Urinary bladder (tissue), 4 donors: ENCODE results near the gene DHX36. TPM values are rescaled to one million over a fixed set of nuclear protein-coding genes. Genes with fewer than 3 reads are reported as not detected.

Experiments
- DNase-seq: peaks from one replicate; pipeline ENCODE4 v3.0.0-alpha.2; 2015; ENCODE audit errors: extremely low spot score
- H3K27ac ChIP-seq: one replicate; pipeline ENCODE4 v1.5.1; 2013; ENCODE audit warnings: low read depth, mild to moderate bottlenecking, moderate library complexity
- H3K36me3 ChIP-seq: one replicate; pipeline ENCODE4 v1.6.1; 2013; ENCODE audit warnings: mild to moderate bottlenecking, moderate library complexity; ENCODE audit not compliant: insufficient read depth
- H3K4me1 ChIP-seq: one replicate; pipeline ENCODE4 v1.6.1; 2013; ENCODE audit warnings: mild to moderate bottlenecking, moderate library complexity; ENCODE audit not compliant: insufficient read depth
- H3K4me3 ChIP-seq: one replicate; pipeline ENCODE4 v1.5.1; 2013; ENCODE audit warnings: low read depth, low read length
- WGBS: extraction: QIAGEN DNeasy Blood & Tissue Kit; methylation state at CpG from one replicate; pipeline ENCODE4 v1.1.7; 2013; 5-methylcytosine and 5-hydroxymethylcytosine counted together
- polyA plus RNA-seq: library from polyadenylated mRNA; stranded (reverse); fragments of 200-250 nt; gene quantifications from one replicate; pipeline ENCODE4 v1.2.3, GENCODE V29; 2013
- total RNA-seq: library from RNA; depleted of rRNA; stranded (reverse); fragments of >200 nt; gene quantifications from one replicate; pipeline ENCODE4 v1.2.3, GENCODE V29; 2014
- donor health status: healthy with polysubstance abuse.
- donor health status: healthy.

DHX36 gene
- total and polyA plus RNA-seq, 2 donors: 25.8 to 160 TPM

DNA sequence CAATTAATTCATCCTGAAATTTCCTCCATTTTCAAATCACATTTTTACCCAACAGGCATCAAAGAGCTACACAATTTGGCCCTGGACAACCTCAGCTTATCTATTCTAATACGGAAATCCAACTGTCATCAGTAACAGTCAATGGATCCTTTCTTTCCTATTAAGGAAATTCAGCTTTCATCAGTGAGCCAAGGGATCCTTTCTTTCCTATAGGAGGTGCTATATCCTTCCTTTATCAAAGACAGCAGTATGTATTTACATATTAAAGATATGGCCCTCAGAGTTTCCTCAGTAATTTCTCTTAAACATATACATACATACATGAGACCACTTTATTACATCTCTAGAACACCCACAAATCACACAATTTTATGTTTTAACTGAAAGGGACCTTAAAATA lies 10.1 kb downstream of the DHX36 start:
- H3K27ac ChIP-seq: no peak overlapping the region
- 95% methylated on average over 1 of the region's 1 CpG for WGBS
- no peak overlapping the region for H3K4me3 ChIP-seq
- no peaks in the 10 kb centered on the region for H3K4me1 ChIP-seq
- no peaks in the 10 kb centered on the region for H3K36me3 ChIP-seq
- no peak for DNase-seq

DNA sequence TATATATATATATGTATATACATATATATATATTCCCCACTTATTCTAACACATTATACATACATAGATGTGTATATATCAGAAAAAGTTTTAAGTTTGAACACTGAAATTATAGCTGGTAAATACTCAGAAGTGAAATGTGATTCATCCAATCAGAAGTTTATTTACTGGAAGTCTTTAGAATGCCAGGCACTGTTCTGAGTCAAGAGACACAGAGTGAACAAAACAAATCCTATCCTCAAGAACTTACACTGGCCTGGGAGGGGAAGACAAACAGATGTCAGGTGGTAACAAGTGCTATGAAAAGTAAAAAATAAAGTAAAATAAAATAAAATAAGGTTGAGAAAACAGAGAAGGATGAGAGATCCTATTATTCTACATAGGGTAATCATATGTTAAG lies 13.4 kb downstream of the DHX36 start:
- no peak overlapping the region for H3K4me3 ChIP-seq
- H3K36me3 ChIP-seq: no peaks in the 10 kb centered on the region
- no peaks in the 10 kb centered on the region for H3K4me1 ChIP-seq
- no peak for DNase-seq
- no peak overlapping the region for H3K27ac ChIP-seq

DNA sequence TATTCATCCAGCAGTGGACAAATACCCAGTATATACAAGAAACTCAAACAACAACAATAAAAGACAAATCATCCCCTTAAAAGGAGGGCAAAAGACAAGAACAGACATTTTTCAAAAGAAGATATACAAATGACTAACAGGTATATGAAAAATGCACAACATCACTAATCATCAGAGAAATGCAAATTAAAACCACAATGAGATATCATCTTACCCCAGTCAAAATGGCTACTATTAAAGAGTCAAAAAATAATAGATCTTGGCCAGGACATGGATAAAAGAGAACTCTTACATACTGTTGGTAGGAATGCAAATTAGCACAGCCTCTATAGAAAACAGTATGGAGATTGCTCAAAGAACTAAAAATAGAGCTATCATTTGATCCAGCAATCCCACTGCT lies 16.9 kb downstream of the DHX36 start:
- DNase-seq: no peak
- Histone ChIP-seq H3K4me1 (no peaks in the 10 kb centered on the region), H3K4me3 (no peak overlapping the region), H3K36me3 (peaks cover 10% of the 10 kb centered on the region), H3K27ac (no peak overlapping the region)

DNA sequence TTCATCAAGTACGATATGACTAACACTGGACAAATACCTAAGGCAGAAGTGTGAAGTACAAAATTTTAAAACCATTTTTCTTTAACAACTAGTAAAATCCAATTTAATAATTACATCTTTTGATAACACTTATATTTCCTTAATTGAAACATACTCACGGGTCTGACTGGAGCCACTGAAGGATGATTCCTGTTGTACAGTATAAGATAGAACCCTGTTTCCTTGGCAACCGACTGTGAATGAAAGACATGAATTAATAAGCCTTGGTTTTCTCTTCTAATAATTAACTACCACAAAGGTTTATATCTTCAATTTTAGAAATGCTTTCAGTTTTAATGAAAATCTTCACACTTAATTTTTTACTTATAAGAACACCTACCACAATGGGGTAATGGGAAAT lies 19.4 kb downstream of the DHX36 start:
- no peak overlapping the region for H3K27ac ChIP-seq
- H3K4me1 ChIP-seq: no peaks in the 10 kb centered on the region
- H3K36me3 ChIP-seq: peaks cover 13% of the 10 kb centered on the region
- H3K4me3 ChIP-seq: no peak overlapping the region
- 96% methylated on average over 3 of the region's 3 CpGs for WGBS
- no peak for DNase-seq

DNA sequence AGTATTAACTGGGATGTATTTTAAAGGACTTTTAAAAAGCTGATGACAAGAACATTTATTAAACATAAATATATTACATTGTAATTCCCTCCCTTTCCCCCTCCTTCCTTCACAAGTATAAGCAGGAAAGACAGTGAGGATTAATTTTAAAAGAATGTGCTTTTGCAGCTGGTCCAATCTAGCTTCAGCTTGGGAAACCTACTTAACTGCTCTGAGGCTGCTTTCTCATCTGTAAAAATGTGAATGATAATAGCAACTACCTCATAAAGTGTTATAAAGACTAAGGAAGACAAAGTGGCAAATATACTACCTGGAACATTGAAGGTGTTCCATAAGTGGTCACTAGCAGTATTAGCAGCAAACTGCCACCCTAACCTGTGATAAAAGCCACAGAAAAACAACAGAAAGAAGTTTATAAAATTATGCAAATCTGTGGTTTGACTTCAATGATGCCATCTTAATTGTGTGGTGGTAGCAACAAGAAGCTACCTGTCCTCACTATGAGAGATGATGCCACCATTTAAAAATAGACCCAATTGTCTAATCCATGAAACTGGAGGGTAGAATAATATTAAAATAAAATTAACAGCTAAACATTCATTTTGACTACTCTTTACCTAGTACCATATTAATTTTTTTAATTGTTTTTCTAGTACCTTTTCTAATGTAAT lies 20.0 kb downstream of the DHX36 start:
- H3K27ac ChIP-seq: no peak overlapping the region
- H3K4me1 ChIP-seq: no peaks in the 10 kb centered on the region
- H3K4me3 ChIP-seq: no peak overlapping the region
- H3K36me3 ChIP-seq: peaks cover 13% of the 10 kb centered on the region
- no peak for DNase-seq

DNA sequence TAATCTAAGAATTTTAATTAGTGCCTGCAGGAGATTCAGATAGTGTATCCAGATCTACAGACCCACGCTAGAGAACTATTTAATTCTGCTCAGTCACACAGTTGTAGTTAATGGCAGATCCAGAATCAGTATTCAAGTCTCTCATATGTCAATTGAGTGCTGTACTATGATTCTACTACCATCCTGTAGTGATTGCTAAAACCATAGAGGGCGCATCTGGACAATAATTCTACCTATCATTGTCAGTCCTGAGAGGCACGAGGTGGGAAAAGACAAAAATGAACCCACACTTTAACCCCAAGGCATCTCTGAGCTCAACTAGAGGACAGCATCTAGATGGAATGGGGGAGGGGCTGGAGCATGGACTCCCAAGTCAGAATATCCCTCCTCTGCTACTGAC lies 22.7 kb downstream of the DHX36 start:
- no peaks in the 10 kb centered on the region for H3K4me1 ChIP-seq
- H3K4me3 ChIP-seq: no peak overlapping the region
- 83% methylated on average over 3 of the region's 3 CpGs for WGBS
- no peak overlapping the region for H3K27ac ChIP-seq
- H3K36me3 ChIP-seq: peaks cover 13% of the 10 kb centered on the region
- DNase-seq: no peak

DNA sequence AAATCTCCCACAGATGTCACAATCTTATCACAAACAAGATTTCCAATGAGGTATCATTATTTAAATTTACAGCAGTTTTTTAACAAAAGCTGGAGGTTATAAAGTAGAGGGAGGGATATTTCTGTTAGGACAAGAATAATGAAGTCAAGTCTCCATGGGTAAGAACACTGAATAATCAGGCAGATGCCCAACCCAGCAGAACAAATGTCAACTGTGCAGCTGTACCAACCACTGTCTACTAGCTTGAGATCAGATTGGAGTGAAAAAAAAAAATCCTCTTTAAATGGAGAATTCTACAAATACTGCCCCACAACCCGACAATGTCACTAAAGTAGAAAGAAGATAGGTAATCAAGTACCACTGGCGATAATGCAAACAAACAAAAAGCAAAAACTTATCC lies 30.3 kb downstream of the DHX36 start:
- H3K4me1 ChIP-seq: no peaks in the 10 kb centered on the region
- no peak overlapping the region for H3K4me3 ChIP-seq
- H3K36me3 ChIP-seq: peaks cover 5% of the 10 kb centered on the region
- no peak for DNase-seq
- WGBS: 96% methylated on average over 2 of the region's 2 CpGs
- H3K27ac ChIP-seq: no peak overlapping the region

DNA sequence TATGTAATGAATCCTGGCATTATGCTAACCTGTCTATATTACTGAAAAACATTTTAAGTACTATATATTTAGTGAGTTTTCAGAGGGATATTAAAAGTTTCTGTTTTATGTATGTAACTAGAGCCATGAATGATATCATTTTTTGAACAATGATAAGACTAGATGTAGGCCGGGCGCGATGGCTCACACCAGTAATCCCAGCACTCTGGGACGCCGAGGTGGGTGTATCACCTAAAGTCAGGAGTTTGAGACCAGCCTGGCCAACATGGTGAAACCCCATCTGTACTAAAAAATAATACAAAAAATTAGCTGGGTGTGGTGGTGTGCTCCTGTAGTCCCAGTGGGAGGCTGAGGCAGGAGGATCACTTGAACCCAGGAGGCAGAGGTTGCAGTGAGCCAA lies 34.1 kb downstream of the DHX36 start:
- peaks cover 2% of the 10 kb centered on the region for H3K36me3 ChIP-seq
- no peak overlapping the region for H3K27ac ChIP-seq
- no peaks in the 10 kb centered on the region for H3K4me1 ChIP-seq
- H3K4me3 ChIP-seq: no peak overlapping the region
- no peak for DNase-seq
- WGBS: 99% methylated on average over 5 of the region's 5 CpGs

DNA sequence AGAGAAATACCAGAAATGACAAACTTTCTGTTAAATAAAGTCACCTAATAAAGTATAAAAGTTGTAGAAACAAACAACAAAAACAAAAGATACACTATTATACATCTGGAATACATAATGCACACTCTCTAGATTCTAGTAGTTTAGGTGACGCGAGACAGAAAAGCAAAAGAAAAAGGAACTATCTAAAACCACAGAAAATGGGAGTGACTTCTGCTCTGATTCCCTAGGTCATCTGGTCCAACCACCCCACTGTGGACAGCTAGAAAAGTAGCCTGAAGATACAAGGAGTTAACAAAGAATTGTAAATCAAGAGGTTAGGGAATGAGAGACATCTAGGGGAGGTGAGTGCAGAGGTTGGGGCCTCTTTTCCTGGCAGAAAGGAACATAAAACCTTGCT lies 39.1 kb downstream of the DHX36 start:
- 89% methylated on average over 2 of the region's 2 CpGs for WGBS
- H3K4me3 ChIP-seq: no peak overlapping the region
- DNase-seq: no peak
- H3K36me3 ChIP-seq: peaks cover 2% of the 10 kb centered on the region
- no peaks in the 10 kb centered on the region for H3K4me1 ChIP-seq
- no peak overlapping the region for H3K27ac ChIP-seq

DNA sequence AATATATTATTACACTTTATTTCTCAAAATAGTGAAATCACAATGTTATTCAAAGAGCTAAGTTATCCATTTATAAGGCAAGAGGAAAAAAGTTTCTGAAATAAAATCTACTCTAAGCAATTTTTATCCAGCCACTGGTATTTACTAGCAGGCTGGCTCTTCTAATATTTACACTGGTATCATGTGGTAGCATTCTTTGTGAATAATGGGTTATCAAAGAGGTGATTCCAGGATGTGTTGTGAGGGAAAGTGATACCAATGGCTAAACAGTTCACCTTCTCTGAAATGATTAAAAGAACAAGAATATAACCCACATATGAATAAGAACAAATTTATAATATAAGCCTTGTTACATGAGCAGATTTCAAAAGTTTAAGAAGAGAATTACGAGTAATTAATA lies 44.1 kb downstream of the DHX36 start:
- no peaks in the 10 kb centered on the region for H3K4me1 ChIP-seq
- H3K27ac ChIP-seq: no peak overlapping the region
- no peak for DNase-seq
- H3K36me3 ChIP-seq: peaks cover 2% of the 10 kb centered on the region
- 95% methylated on average over 1 of the region's 1 CpG for WGBS
- H3K4me3 ChIP-seq: no peak overlapping the region

DNA sequence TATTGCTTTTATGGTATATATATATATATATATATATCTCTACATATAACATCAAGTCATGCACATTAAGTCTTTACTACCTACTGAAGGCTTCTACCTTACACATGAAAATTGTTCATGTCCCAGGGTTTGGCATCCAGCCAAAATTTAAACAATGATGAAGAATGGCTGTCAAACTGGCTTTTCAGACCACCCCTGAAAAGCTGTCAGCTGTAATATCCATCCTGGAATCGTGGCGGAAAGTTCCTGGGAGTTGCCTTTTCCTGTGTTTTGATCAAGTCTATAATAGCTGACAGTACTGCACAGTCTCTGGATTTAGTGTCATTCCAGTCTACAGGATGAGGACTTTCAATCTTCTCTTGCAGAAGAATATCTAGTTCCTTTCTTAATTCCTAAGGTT lies 48.3 kb downstream of the DHX36 start:
- 75% methylated on average over 2 of the region's 2 CpGs for WGBS
- no peak overlapping the region for H3K4me3 ChIP-seq
- H3K27ac ChIP-seq: no peak overlapping the region
- DNase-seq: no peak
- H3K4me1 ChIP-seq: no peaks in the 10 kb centered on the region
- peaks cover 2% of the 10 kb centered on the region for H3K36me3 ChIP-seq

DNA sequence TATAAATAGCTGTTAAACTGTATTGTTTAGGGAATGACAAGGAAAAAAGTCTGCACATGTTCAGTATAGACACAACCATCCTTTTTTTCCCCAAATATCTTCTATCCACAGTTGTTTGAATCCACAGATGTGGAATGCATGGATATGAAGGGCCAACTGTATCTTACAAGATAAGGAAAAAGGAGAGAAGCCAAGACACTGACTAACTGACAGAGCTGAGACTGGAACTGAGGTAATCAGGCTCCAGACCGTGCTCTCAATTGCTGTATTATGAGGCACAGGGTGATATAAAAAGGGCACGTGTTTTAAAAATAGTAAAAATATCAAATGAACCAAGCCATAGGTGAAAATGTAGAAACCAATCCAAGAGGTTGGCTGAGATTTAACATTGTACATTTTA lies 49.0 kb downstream of the DHX36 start:
- Histone ChIP-seq H3K4me1 (no peaks in the 10 kb centered on the region), H3K36me3 (peaks cover 2% of the 10 kb centered on the region), H3K4me3 (no peak overlapping the region), H3K27ac (no peak overlapping the region)
- DNase-seq: no peak
- WGBS: 62% methylated on average over 2 of the region's 2 CpGs

DNA sequence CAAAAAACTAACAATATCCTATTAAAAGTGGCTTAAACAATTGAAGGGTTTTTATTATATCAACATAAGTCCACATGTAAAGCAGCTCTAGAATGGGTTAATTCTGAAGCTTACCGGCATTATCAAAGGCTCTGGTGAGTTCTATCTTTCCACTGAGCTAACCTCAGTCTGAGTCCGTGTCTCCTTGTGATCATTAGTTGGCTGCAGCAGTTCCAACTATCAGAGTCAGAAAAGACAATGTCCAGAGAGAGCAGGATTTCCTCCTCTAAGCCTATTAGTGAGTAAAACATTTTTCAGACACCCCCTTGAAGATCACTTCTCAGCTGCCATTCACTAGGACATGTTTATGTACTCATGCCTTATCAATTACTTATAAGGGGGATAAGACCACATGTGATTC lies 49.9 kb downstream of the DHX36 start:
- Histone ChIP-seq H3K36me3 (peaks cover 2% of the 10 kb centered on the region), H3K4me1 (no peaks in the 10 kb centered on the region), H3K4me3 (no peak overlapping the region), H3K27ac (no peak overlapping the region)
- DNase-seq: no peak
- 18% methylated on average over 2 of the region's 2 CpGs for WGBS

DNA sequence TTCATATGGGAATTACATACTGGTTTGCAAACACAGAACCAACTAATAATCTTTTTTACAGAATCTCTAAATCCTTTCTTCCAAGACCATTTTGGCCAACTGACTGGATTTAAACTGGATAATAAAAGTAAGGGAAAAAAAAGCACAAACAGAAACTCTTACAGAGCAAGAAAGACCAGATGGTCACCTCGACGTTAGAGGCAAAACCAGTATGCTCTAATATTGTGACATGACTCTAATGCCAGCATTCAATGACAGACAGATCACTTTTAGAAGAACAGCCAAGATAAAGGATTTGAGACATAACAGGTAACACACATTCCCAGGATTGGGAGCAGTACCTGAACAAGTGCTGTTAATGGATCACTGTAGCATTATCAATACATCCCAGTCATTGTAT lies 50.9 kb downstream of the DHX36 start:
- DNase-seq: no peak
- no peak overlapping the region for H3K4me3 ChIP-seq
- no peaks in the 10 kb centered on the region for H3K4me1 ChIP-seq
- WGBS: 60% methylated on average over 2 of the region's 2 CpGs
- H3K36me3 ChIP-seq: peaks cover 2% of the 10 kb centered on the region
- no peak overlapping the region for H3K27ac ChIP-seq

DNA sequence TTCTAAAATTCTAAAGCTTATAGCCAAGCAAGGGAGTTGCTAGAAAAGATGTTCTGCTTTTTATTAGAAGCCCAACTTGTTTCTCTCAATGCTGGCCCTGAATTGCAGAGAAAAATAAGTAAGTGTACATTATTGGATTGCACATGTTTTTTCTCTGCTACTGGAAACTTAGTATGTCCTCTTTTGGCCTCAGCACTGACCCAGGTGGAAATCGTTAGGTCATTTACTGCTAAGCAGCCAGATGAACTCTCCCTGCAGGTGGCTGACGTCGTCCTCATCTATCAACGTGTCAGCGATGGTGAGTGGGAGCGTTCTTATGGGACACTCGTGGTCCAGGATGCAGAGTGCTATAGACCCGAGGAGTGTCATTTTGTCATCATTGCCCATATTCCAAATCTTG lies 69.8 kb downstream of the DHX36 start:
- no peak overlapping the region for H3K27ac ChIP-seq
- WGBS: 74% methylated on average over 8 of the region's 8 CpGs
- H3K4me3 ChIP-seq: no peak overlapping the region
- no peak for DNase-seq
- H3K36me3 ChIP-seq: no peaks in the 10 kb centered on the region
- H3K4me1 ChIP-seq: no peaks in the 10 kb centered on the region
